H1 (cell line): Measurements from ENCODE around the gene GZMM. TPM values are rescaled to one million over a fixed set of nuclear protein-coding genes. Genes with fewer than 3 reads are reported as not detected.

ENCODE experiments used
- CTCF ChIA-PET: fragments of 300-600 bp; sonication (Branson Sonifier 250); formaldehyde crosslinking; loops from one replicate; lab custom pipeline; 2021; ENCODE audit not compliant: partially characterized antibody; lab: Charles Lee
- POLR2A ChIA-PET: fragments of 300-600 bp; sonication (Branson Sonifier 250); formaldehyde crosslinking; loops from one replicate; lab custom pipeline; 2021; ENCODE audit warnings: inconsistent platforms; ENCODE audit not compliant: partially characterized antibody; lab: Charles Lee
- DNase-seq, 2 experiments: peaks; one replicate each; pipeline versions ENCODE4 v3.0.0 to v3.0.0-alpha.2; 2010 to 2022; ENCODE audit warnings: low spot score in 2 of 2, low read depth in 1 of 2, mixed read lengths in 1 of 2
- FAIRE-seq: peaks from 2 replicates; lab custom pipeline; 2011; peaks lifted over from hg19 to GRCh38; lab: Jason Lieb, UNC
- H2AFZ ChIP-seq: 2 replicates; pipeline ENCODE4 v1.8.1; 2012; ENCODE audit warnings: low read length, inconsistent platforms
- H2AK5ac ChIP-seq: 2 replicates; pipeline ENCODE4 v1.6.1; 2013; ENCODE audit warnings: low read depth, low read length
- H2BK120ac ChIP-seq: replicated peaks from 2 replicates; pipeline ENCODE3; 2013; ENCODE audit warnings: low read depth, low read length, inconsistent platforms
- H2BK12ac ChIP-seq: 2 replicates; pipeline ENCODE4 v1.6.1; 2013; ENCODE audit warnings: low read depth, low read length
- H2BK15ac ChIP-seq: 2 replicates; pipeline ENCODE4 v1.6.1; 2013; ENCODE audit warnings: low read length
- H2BK20ac ChIP-seq: 2 replicates; pipeline ENCODE4 v1.6.1; 2013; ENCODE audit warnings: low read length
- H2BK5ac ChIP-seq: 2 replicates; pipeline ENCODE4 v1.6.1; 2013; ENCODE audit warnings: low read depth, low read length
- H3K14ac ChIP-seq: 2 replicates; pipeline ENCODE4 v1.6.1; 2013; ENCODE audit warnings: inconsistent platforms; ENCODE audit not compliant: insufficient read length
- H3K18ac ChIP-seq: 2 replicates; pipeline ENCODE4 v1.6.1; 2013; ENCODE audit warnings: low read length; ENCODE audit errors: extremely low read depth
- H3K23ac ChIP-seq: 2 replicates; pipeline ENCODE4 v1.6.1; 2013; ENCODE audit warnings: inconsistent platforms; ENCODE audit not compliant: insufficient read length
- H3K23me2 ChIP-seq: 2 replicates; pipeline ENCODE4 v1.6.1; 2013; ENCODE audit warnings: low read depth, low read length
- H3K27ac ChIP-seq: 2 replicates; pipeline ENCODE4 v1.6.1; 2011; ENCODE audit warnings: low read depth, low read length, inconsistent platforms
- H3K27me3 ChIP-seq, 4 experiments: replicated peaks in 1 of 4; 1 replicate in 1 of 4; 2 replicates in 3 of 4; pipeline versions ENCODE4 v1.6.1 to v1.8.1; 2011 to 2013; ENCODE audit warnings: low read length in 3 of 4, mild to moderate bottlenecking in 3 of 4, inconsistent platforms in 2 of 4, mixed read lengths in 2 of 4, moderate library complexity in 1 of 4; ENCODE audit not compliant: control insufficient read depth in 3 of 4, insufficient read depth in 3 of 4; ENCODE audit errors: extremely low read depth in 1 of 4
- H3K36me3 ChIP-seq, 4 experiments: 2 replicates each; pipeline versions ENCODE4 v1.6.1 to v1.8.1; 2011 to 2013; ENCODE audit warnings: mild to moderate bottlenecking in 4 of 4, low read length in 3 of 4, moderate library complexity in 2 of 4, control low read depth in 1 of 4, inconsistent platforms in 1 of 4; ENCODE audit not compliant: insufficient read depth in 4 of 4, control insufficient read depth in 2 of 4
- H3K4ac ChIP-seq: replicated peaks from 2 replicates; pipeline ENCODE3; 2013; ENCODE audit warnings: low read length, low read depth, mixed read lengths, inconsistent platforms; ENCODE audit not compliant: insufficient read length
- H3K4me1 ChIP-seq, 4 experiments: replicated peaks in 1 of 4; 1 replicate in 1 of 4; 2 replicates in 3 of 4; pipeline versions ENCODE4 v1.6.1 to v1.8.1; 2011 to 2013; ENCODE audit warnings: low read length in 3 of 4, inconsistent platforms in 2 of 4, mixed read lengths in 1 of 4; ENCODE audit not compliant: insufficient read depth in 4 of 4, control insufficient read depth in 3 of 4
- H3K4me2 ChIP-seq, 2 experiments: 2 replicates each; pipeline versions ENCODE4 v1.6.1 to v1.8.1; 2011 to 2013; ENCODE audit warnings: low read depth in 2 of 2, low read length in 2 of 2, control low read depth in 1 of 2, inconsistent platforms in 1 of 2, mild to moderate bottlenecking in 1 of 2; ENCODE audit not compliant: insufficient read depth in 1 of 2
- H3K4me3 ChIP-seq, 4 experiments: fragments of 200-600, 300-600 bp in 1 of 4; sonication (generic), shearing (Covaris generic), sonication (Bioruptor Twin) in 1 of 4; 2 replicates each; pipeline versions ENCODE4 v1.5.1 to v1.8.1; 2011 to 2016; ENCODE audit warnings: low read length in 4 of 4, low read depth in 3 of 4, control low read depth in 2 of 4, inconsistent platforms in 2 of 4, mild to moderate bottlenecking in 2 of 4, mixed read lengths in 1 of 4, moderate library complexity in 1 of 4; ENCODE audit not compliant: insufficient read depth in 2 of 4; ENCODE audit errors: extremely low read depth in 1 of 4
- H3K56ac ChIP-seq: replicated peaks from 2 replicates; pipeline ENCODE3; 2013; ENCODE audit warnings: low read depth, mild to moderate bottlenecking, mixed read lengths, low read length, inconsistent platforms; ENCODE audit not compliant: insufficient read length
- H3K79me1 ChIP-seq: 2 replicates; pipeline ENCODE4 v1.6.1; 2013; ENCODE audit warnings: low read depth, low read length, control low read depth
- H3K79me2 ChIP-seq, 2 experiments: 2 replicates each; pipeline versions ENCODE4 v1.6.1 to v1.8.1; 2012 to 2013; ENCODE audit warnings: low read length in 2 of 2, mild to moderate bottlenecking in 2 of 2, inconsistent platforms in 1 of 2; ENCODE audit not compliant: insufficient read depth in 2 of 2, control insufficient read depth in 1 of 2
- H3K9ac ChIP-seq, 4 experiments: replicated peaks in 1 of 4; 1 replicate in 1 of 4; 2 replicates in 3 of 4; pipeline versions ENCODE4 v1.6.1 to v1.8.1; 2011 to 2013; ENCODE audit warnings: low read depth in 3 of 4, low read length in 3 of 4, control low read depth in 2 of 4, mild to moderate bottlenecking in 2 of 4, moderate library complexity in 2 of 4, inconsistent platforms in 1 of 4; ENCODE audit errors: extremely low read depth in 1 of 4
- H3K9me3 ChIP-seq, 2 experiments: 2 replicates each; pipeline versions ENCODE4 v1.6.1 to v1.8.1; 2012 to 2013; ENCODE audit warnings: mild to moderate bottlenecking in 2 of 2, moderate library complexity in 2 of 2, control low read depth in 1 of 2, inconsistent platforms in 1 of 2, low read depth in 1 of 2, low read length in 1 of 2, mixed read lengths in 1 of 2; ENCODE audit not compliant: insufficient read depth in 2 of 2
- H4K20me1 ChIP-seq, 2 experiments: replicated peaks in 1 of 2; 2 replicates each; pipeline versions ENCODE3 to v1.8.1; 2011 to 2013; ENCODE audit warnings: inconsistent platforms in 2 of 2, low read length in 2 of 2, mild to moderate bottlenecking in 1 of 2; ENCODE audit not compliant: insufficient read depth in 2 of 2, control insufficient read depth in 1 of 2
- H4K5ac ChIP-seq: 2 replicates; pipeline ENCODE4 v1.6.1; 2013; ENCODE audit warnings: low read length, low read depth, mixed read lengths, inconsistent platforms; ENCODE audit not compliant: insufficient read length
- H4K8ac ChIP-seq: 2 replicates; pipeline ENCODE4 v1.8.0; 2013; ENCODE audit warnings: mild to moderate bottlenecking, moderate library complexity, low read length, inconsistent platforms; ENCODE audit not compliant: insufficient read depth; ENCODE audit errors: extremely low read depth
- H4K91ac ChIP-seq: replicated peaks from 2 replicates; pipeline ENCODE3; 2013; ENCODE audit warnings: low read length, mixed read lengths, inconsistent platforms; ENCODE audit not compliant: insufficient read length
- POLR2A ChIP-seq, 2 experiments: IDR thresholded peaks; 1 replicate in 1 of 2; 2 replicates in 1 of 2; pipeline ENCODE4 v1.6.1; 2011; ENCODE audit warnings: low read depth in 2 of 2, low read length in 2 of 2, mild to moderate bottlenecking in 2 of 2; ENCODE audit errors: control extremely low read depth in 1 of 2
- TAF1 ChIP-seq: IDR thresholded peaks from 2 replicates; pipeline ENCODE4 v1.6.1; 2011; ENCODE audit warnings: mild to moderate bottlenecking, low read depth, low read length
- WGBS, 2 experiments: shearing (Covaris generic) in 1 of 2; methylation state at CpG; one replicate each; pipeline versions ENCODE4 v1.1.6 to v1.1.7; 2013 to 2015; ENCODE audit warnings: low lambda C conversion rate in 2 of 2, mixed read lengths in 2 of 2, inconsistent platforms in 1 of 2, low coverage in 1 of 2, missing lambda C conversion rate in 1 of 2; ENCODE audit not compliant: insufficient replicate concordance in 2 of 2, insufficient coverage in 1 of 2, insufficient read length in 1 of 2; ENCODE audit errors: extremely low coverage in 1 of 2, missing lambda C conversion rate in 1 of 2; 5-methylcytosine and 5-hydroxymethylcytosine counted together
- polyA plus RNA-seq, 7 experiments: library from polyadenylated mRNA; depleted of rRNA in 3 of 7; stranded (reverse) in 5 of 7; unstranded in 2 of 7; fragments of >200 nt in 5 of 7; fragments of 200-250 nt in 2 of 7; gene quantifications; 1 replicate in 5 of 7; 2 replicates in 1 of 7; 4 replicates in 1 of 7; pipeline versions ENCODE4 v1.2.1 to v1.2.3, GENCODE V29; 2011 to 2013; ENCODE audit warnings: missing spikeins in 2 of 7, mixed read lengths in 2 of 7
- total RNA-seq: library from RNA; stranded (reverse); fragmentation: NEBNext Ultra II Directional; extraction: Animal tissue kit (Norgen Biotek cat#: 25700); gene quantifications from 2 replicates; pipeline ENCODE4 v1.2.1, GENCODE V29; 2021

GZMM gene
- total and polyA plus RNA-seq, 2 of the 8 experiments (the other 6 are each of a cell fraction or from before 2014, with no cell fraction given): 0.09 to 0.32 TPM

- DNase-seq: no peak
- Histone ChIP-seq H4K20me1 (peaks cover 22 to 39% of the 10 kb centered on the region in 2 experiments), H2AK5ac (no peak overlapping the region)
These were observed 6.9 kb upstream of the GZMM start for GRCh38 chr19:536881-537404.

More at GRCh38 chr19:536881-537404, 6.9 kb upstream of the GZMM start:
- peaks cover 0 to 37% of the 10 kb centered on the region in 2 experiments; a peak in 2 of 4 replicates for H3K79me2 ChIP-seq
- H3K23me2 ChIP-seq: peaks cover 3% of the 10 kb centered on the region; the same call in 1 of the 2 replicates
- no peak overlapping the region for H2BK12ac ChIP-seq
- no peak overlapping the region for H3K9ac ChIP-seq
- no peaks in the 10 kb centered on the region for H3K9me3 ChIP-seq
- H3K4me2 ChIP-seq: no peak overlapping the region
- no peak overlapping the region for H4K5ac ChIP-seq
- no peak overlapping the region for H2BK5ac ChIP-seq
- 98% methylated on average over 13 of the region's 26 CpGs; no CpG with 5 or more reads in 1 of the 2 experiments for WGBS, 2 experiments
- ChIA-PET POLR2A (interaction anchor here (0.6 kb wide), 1 partner anchor 716 kb away, joined by 3 read pairs; no protein-coding TSS in a partner anchor), CTCF (no interaction called here)
- no peak overlapping the region for H3K4ac ChIP-seq
- H3K36me3 ChIP-seq: peaks cover 8 to 43% (median 24%) of the 10 kb centered on the region in 4 experiments; a peak in 6 of 8 replicates
- H3K56ac ChIP-seq: no peak overlapping the region
- H2BK20ac ChIP-seq: no peak overlapping the region
- no peak overlapping the region for H2BK15ac ChIP-seq
- H3K18ac ChIP-seq: no peak overlapping the region
- no peak overlapping the region for H3K27ac ChIP-seq
- H3K4me3 ChIP-seq: no peak overlapping the region
- no peak overlapping the region for H3K23ac ChIP-seq
- peaks cover 0 to 10% (median 8%) of the 10 kb centered on the region in 4 experiments; a peak in 6 of 7 replicates for H3K4me1 ChIP-seq
- no peaks in the 10 kb centered on the region for H3K27me3 ChIP-seq
- no peak overlapping the region for H2AFZ ChIP-seq
- peaks cover 24% of the 10 kb centered on the region for H3K79me1 ChIP-seq
- no peak overlapping the region for H2BK120ac ChIP-seq
- H4K8ac ChIP-seq: no peak overlapping the region
- no peak for TF ChIP-seq TAF1
- TF ChIP-seq POLR2A (IDR thresholded peaks at IDR 0.05; ENCODE audit: control extremely low read depth in 1 of 2, low read depth in 2 of 2, low read length in 2 of 2): no peak
- no peak overlapping the region for H4K91ac ChIP-seq
- FAIRE-seq: no peak
- H3K14ac ChIP-seq: no peak overlapping the region
